Measurements from ENCODE around the gene FBXO46. TPM values are rescaled to one million over a fixed set of nuclear protein-coding genes. Genes with fewer than 3 reads are reported as not detected.

Gene FBXO46
- total RNA-seq, 1 experiment from 2014 or later, result 43.9 TPM

- DNase-seq, result no peak
- Histone ChIP-seq H2BK12ac (ENCODE audit: insufficient read length, low read depth, low read length) (no peak overlapping the region), H3K4me2 (ENCODE audit: insufficient read depth, insufficient read length, low read length) (no peak overlapping the region), H3K27ac (ENCODE audit: insufficient read length, low read depth, low read length) (no peak overlapping the region), H4K20me1 (ENCODE audit: control insufficient read depth, insufficient read depth, insufficient read length) (no peaks in the 10 kb centered on the region), H2AK5ac (ENCODE audit: insufficient read length, low read length) (no peak overlapping the region), H3K4ac (ENCODE audit: low read depth, low read length) (no peak overlapping the region), H3K14ac (ENCODE audit: insufficient read depth, low read length) (no peak overlapping the region), H3K9me3 (ENCODE audit: control insufficient read depth, low read depth, low read length) (no peaks in the 10 kb centered on the region), H3K79me1 (ENCODE audit: insufficient read depth, low read depth, low read length, poor library complexity, severe bottlenecking) (no peaks in the 10 kb centered on the region), H2AFZ (ENCODE audit: low read length) (no peak overlapping the region), H2BK15ac (ENCODE audit: low read depth, low read length) (no peak overlapping the region), H2BK120ac (ENCODE audit: low read depth, low read length, poor library complexity, severe bottlenecking) (no peak overlapping the region), H2BK5ac (ENCODE audit: insufficient read length, low read length) (no peak overlapping the region), H3K4me1 (ENCODE audit: insufficient read depth, low read length) (peaks cover 2% of the 10 kb centered on the region; the same call in 1 of the 2 replicates), H3K18ac (ENCODE audit: insufficient read length, low read depth, low read length) (no peak overlapping the region), H3T11ph (ENCODE audit: low read length) (no peak overlapping the region), H3K23me2 (ENCODE audit: insufficient read length, low read depth, low read length, poor library complexity, severe bottlenecking) (peaks cover 13% of the 10 kb centered on the region), H3K9ac (ENCODE audit: extremely low read depth, insufficient read length, low read length) (no peak overlapping the region), H3K56ac (ENCODE audit: insufficient read length, low read depth, low read length) (no peak overlapping the region), H2BK20ac (ENCODE audit: low read depth, low read length, poor library complexity, severe bottlenecking) (no peak overlapping the region), H4K8ac (replicated peaks; ENCODE audit: insufficient read length, low read depth, low read length) (no peak overlapping the region), H3K23ac (ENCODE audit: insufficient read length, low read depth, low read length) (no peak overlapping the region), H4K91ac (ENCODE audit: insufficient read length, low read depth, low read length) (no peak overlapping the region), H3K79me2 (ENCODE audit: insufficient read depth, low read length) (no peaks in the 10 kb centered on the region), H4K5ac (ENCODE audit: insufficient read length, low read depth, low read length) (no peak overlapping the region), H3K27me3 (ENCODE audit: insufficient read depth, low read length) (peaks cover 9% of the 10 kb centered on the region; the same call in 1 of the 2 replicates)
- no CpG with 5 or more reads among the region's 7 CpGs for WGBS (ENCODE audit: extremely low coverage, insufficient read length, low lambda C conversion rate)
- Mint-ChIP-seq H3K4me3 (no peak overlapping the region), H3K9me3 (peaks cover 0 to 3% of the 10 kb centered on the region in 2 experiments; a peak in 1 of 5 replicates), H3K4me1 (peaks cover 14 to 20% of the 10 kb centered on the region in 2 experiments), H3K27ac (no peak overlapping the region), H3K27me3 (ENCODE audit: low read depth) (peaks cover 38% of the 10 kb centered on the region), H3K36me3 (ENCODE audit: insufficient read depth in 1 of 3, low read depth in 3 of 3) (no peaks in the 10 kb centered on the region)
- TF ChIP-seq CTCF (conservative IDR thresholded peaks at IDR 0.05), result no peak
Measured at GRCh38 chr19:45664575-45664974, 66.1 kb downstream of the FBXO46 start.
